ENCODE results near the gene TMEM250. TPM values are rescaled to one million over a fixed set of nuclear protein-coding genes. Genes with fewer than 3 reads are reported as not detected.

Gene TMEM250
- total RNA-seq, 1 experiment from 2014 or later = 34.0 TPM

GRCh38 chr9:136077491-136077890 lies 41.2 kb downstream of the TMEM250 start:
- ChIA-PET POLR2A (no interaction called here), CTCF (no interaction called here)
- BruUV-seq (replicated peaks) = TSS peak; percentile 48
- Histone ChIP-seq H3K9me3 (ENCODE audit: control insufficient read depth, insufficient read depth, low read depth, low read length) (no peaks in the 10 kb centered on the region), H3K27ac (ENCODE audit: low read length) (0 out of 2 replicates have a peak overlapping the region, but pooled peaks have one; percentile 34), H3K4me1 (ENCODE audit: control insufficient read depth, insufficient read depth, low read length) (peaks cover 47% of the 10 kb centered on the region), H3K4me3 (ENCODE audit: low read depth in 2 of 2, low read length in 2 of 2) (no peak overlapping the region), H3K27me3 (ENCODE audit: control insufficient read depth, insufficient read depth, low read length) (no peaks in the 10 kb centered on the region), H3K36me3 (ENCODE audit: control insufficient read depth, insufficient read depth, low read length) (no peaks in the 10 kb centered on the region)
- no peak for DNase-seq (ENCODE audit: low read depth, low spot score)
- no peak for ATAC-seq
- intact Hi-C loops (cut with micrococcal nuclease; ENCODE audit: unreplicated experiment) (no loop called here), in situ Hi-C loops (cut with HindIII; ENCODE audit: low pct_unique_long_range_greater_than_20kb, low sequenced_read_pairs) (no loop called here)
- no peak for TF ChIP-seq REST (IDR thresholded peaks at IDR 0.05; ENCODE audit: insufficient read depth in 1 of 2, low read depth in 2 of 2, low read length in 1 of 2)
- no peak for TF ChIP-seq TCF7L2 (IDR thresholded peaks at IDR 0.05; ENCODE audit: low read depth, low read length)
- no peak for TF ChIP-seq POLR2AphosphoS5 (IDR thresholded peaks at IDR 0.05; ENCODE audit: low read depth, low read length)

- ATAC-seq = no peak
- CTCF ChIA-PET = no interaction called here
- TF ChIP-seq SIN3A (IDR thresholded peaks at IDR 0.05; ENCODE audit: borderline replicate concordance, insufficient read depth, low read depth, low read length) (no peak), POLR2AphosphoS5 (IDR thresholded peaks at IDR 0.05; ENCODE audit: low read depth, low read length) (no peak), REST (IDR thresholded peaks at IDR 0.05; ENCODE audit: insufficient read depth in 1 of 2, low read depth in 2 of 2, low read length in 1 of 2) (no peak), TCF7L2 (IDR thresholded peaks at IDR 0.05; ENCODE audit: low read depth, low read length) (no peak), CTCF (IDR thresholded peaks at IDR 0.05) (no peak)
Observed at GRCh38 chr9:136075881-136076678, 42.6 kb downstream of the TMEM250 start.

More at GRCh38 chr9:136075881-136076678, 42.6 kb downstream of the TMEM250 start:
- BruUV-seq (replicated peaks) = TSS peak; percentile 39
- in situ Hi-C loops (cut with HindIII; ENCODE audit: low pct_unique_long_range_greater_than_20kb, low sequenced_read_pairs) = no loop called here
- Histone ChIP-seq H3K4me3 (ENCODE audit: low read depth in 2 of 2, low read length in 2 of 2) (no peak overlapping the region), H3K36me3 (ENCODE audit: control insufficient read depth, insufficient read depth, low read length) (no peaks in the 10 kb centered on the region), H3K9me3 (ENCODE audit: control insufficient read depth, insufficient read depth, low read depth, low read length) (no peaks in the 10 kb centered on the region), H3K27ac (ENCODE audit: low read length) (no peak overlapping the region), H3K27me3 (ENCODE audit: control insufficient read depth, insufficient read depth, low read length) (no peaks in the 10 kb centered on the region), H3K4me1 (ENCODE audit: control insufficient read depth, insufficient read depth, low read length) (peaks cover 33% of the 10 kb centered on the region)
- DNase-seq (ENCODE audit: low read depth, low spot score) = no peak
- intact Hi-C loops (cut with micrococcal nuclease; ENCODE audit: unreplicated experiment) = no loop called here
- POLR2A ChIA-PET = no interaction called here

Measured in Panc1 (cell line).